K562 treated with DMSO at 1 percent for 48 hours (cell line): ENCODE data around the gene CFAP70. TPM values are rescaled to one million over a fixed set of nuclear protein-coding genes. Genes with fewer than 3 reads are reported as not detected.

Source experiments
- total RNA-seq: library from RNA; unstranded; fragments of 300-600 nt; gene quantifications from 2 replicates; pipeline ENCODE4 v1.2.3, GENCODE V29; 2022; ENCODE audit warnings: low replicate concordance; ENCODE audit errors: extremely low read depth

CFAP70 gene
- not detected in 2 replicates for total RNA-seq

DNA sequence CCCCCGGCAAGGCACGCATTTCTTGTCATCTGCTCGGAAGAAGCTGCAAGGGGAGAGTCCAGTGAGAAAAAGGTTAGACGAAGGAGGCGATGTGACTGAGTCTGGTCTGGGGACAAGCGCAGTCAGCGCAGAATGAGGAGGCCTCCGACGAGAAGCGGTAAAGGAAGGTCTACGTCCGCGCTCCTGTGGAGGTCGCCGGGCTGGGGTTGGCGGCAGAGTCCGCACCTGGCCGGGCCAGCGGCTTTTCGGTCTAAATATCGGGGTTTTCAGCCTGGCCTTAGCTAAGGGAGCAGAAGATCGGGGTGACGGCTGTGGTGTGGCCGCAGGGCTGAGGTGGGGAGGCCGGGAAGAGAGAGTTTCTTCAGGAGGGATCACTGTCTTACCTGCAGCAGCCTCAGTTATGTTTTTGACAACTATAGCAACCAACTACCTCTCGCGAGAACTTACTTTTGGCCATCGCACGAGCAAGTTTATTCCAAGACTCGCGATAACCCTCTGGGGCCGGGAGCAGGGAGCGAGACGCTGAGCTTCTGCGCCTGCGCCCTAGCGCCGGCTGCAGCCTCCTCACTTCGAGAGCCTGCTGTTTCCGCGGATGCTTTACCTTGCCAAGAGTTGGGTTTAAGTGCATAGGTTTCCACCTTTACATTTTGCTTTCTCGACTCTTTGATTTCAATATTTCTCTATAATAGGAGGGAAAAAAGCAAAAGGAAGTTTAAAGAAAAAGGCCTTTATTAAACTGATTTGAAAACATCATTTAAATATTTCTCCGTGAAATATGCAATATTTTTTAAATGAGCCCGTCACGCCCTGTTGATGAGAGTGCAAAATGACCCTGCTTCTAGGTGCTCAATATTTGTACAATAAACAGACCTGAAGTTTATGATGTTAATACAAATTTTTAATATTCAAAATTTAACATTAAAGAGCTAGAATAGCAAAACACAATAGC lies at the start of gene CFAP70:
TSS of gene CFAP70 (minus strand) at position 534 of the 949 bp plus-strand sequence. CDS start 4,068 bp downstream, outside the sequence.

DNA sequence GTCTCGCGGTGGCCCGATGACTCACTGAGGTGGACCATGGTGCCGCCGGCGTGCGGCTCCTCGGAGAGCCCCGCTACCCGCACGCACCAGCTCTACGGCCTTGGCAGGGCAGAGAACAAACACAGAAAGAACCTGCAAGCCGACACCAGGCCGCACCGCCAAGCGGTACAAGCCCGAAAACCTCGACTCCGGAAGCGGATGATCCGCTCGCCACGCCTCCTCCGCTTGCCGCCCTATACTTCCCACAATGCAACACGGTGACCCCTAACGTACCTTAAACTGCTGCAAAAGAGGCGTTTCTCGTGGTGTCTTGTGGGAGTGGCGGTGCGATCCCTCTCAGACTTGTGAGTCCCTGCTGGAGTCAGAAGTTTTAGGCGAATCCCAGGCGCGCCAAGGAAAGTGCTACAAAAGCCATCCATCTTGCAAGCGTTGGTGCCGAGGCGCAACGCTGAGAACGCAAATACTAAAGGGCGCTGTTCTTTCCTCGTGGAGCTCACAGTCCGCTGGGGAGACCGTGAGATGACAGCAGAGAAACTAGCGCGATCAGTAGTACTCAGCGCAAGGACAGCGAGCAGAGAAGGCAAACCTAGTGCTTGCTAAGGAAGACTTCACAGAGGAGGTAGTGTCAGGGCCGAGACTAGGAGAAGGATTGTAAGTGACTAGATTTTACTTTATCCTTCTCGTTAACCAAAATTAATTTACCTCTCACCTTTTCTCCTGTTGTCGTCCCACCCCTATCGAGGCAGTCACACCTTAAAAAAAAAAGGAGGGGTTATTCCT lies 106.0 kb downstream of the CFAP70 start, which contains the start of gene MRPS16:
TSS of gene MRPS16 (minus strand) at position 200 of the 780 bp plus-strand sequence. CDS start at position 38, 162 bp downstream.

DNA sequence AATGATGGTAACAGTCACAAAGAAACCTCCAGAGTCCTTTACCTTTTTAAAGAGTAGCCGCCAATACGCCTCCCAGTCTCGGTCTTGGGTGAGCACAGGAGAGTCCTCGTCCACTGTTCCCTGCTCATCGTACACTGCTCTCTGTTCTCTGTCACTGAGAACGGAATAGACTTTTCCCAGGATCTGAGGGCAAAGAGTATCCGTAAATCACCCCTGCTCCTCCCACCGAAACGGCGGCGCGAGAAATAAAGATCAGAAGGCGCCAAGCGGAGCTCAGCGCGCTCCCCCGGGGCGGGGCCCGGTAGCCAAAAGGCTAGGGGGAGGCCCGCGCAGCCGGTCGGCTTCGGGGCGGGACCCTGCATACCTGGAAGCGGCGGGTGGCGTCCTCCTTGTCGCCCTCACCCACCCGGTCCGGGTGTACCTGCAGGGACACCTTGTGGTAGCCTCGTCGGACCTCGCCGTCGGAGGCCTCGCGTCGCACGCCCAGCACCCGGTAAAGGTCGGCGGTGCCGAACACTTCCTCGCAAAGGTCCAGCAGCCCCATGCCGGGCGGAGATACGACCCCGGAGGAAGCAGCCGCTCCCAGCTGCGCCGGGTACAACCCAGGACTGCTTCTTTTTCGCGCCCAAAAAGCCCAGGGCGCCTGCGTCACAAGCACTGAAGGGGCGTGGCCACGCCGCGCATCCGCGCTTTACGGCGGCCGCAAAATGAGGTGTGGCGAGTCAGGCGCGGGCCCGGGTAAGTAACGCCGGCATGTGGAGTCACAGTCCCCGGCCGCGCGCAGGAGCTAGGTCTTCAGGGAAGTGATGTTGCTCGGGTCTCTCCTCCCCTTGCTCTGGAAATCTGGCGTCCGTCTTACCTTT lies 111.8 kb downstream of the CFAP70 start, which contains the start of gene DNAJC9:
TSS of gene DNAJC9 (minus strand) at position 610 of the 863 bp plus-strand sequence. CDS start at position 544, 66 bp downstream.

Other genes starting within 250 kb of the CFAP70 start
- not detected in 2 replicates for gene NUDT13, start 248.4 kb downstream of the CFAP70 start, total RNA-seq
- gene ECD, start 190.9 kb downstream of the CFAP70 start, total RNA-seq: not detected in 2 replicates
- not detected in 2 replicates for gene FAM149B1, start 190.7 kb downstream of the CFAP70 start, total RNA-seq
- not detected in 2 replicates for gene DNAJC9, start 111.6 kb downstream of the CFAP70 start, total RNA-seq
- 145 TPM in 1 of 2 replicates, not detected in the other for gene MRPS16, start 106.2 kb downstream of the CFAP70 start, total RNA-seq
- gene ANXA7, start 55.2 kb upstream of the CFAP70 start, total RNA-seq: 704 TPM in 1 of 2 replicates, not detected in the other
- gene MSS51, start 74.7 kb upstream of the CFAP70 start, total RNA-seq: not detected in 2 replicates
- gene PPP3CB, start 137.2 kb upstream of the CFAP70 start, total RNA-seq: not detected in 2 replicates
- gene USP54, start 232.5 kb upstream of the CFAP70 start, total RNA-seq: 371 TPM in 1 of 2 replicates, not detected in the other